ENCODE measurements around the gene SCLY. TPM values are rescaled to one million over a fixed set of nuclear protein-coding genes. Genes with fewer than 3 reads are reported as not detected.
A peak's percentile ranks its signal among the peaks of the same experiment; 100 is the strongest.

SCLY gene
- total RNA-seq, 6 experiments from 2014 or later: 24.4 to 54.2 (median 35.9) TPM

- H3K27me3 ChIP-seq: no peaks in the 10 kb centered on the region
- intact Hi-C loops (cut with DNase I): no loop called here
- H3K4me1 ChIP-seq: peaks cover 0 to 40% (median 16%) of the 10 kb centered on the region in 4 donors
- no peak overlapping the region for H3K4me3 ChIP-seq
- no peak for TF ChIP-seq POLR2A (IDR thresholded peaks at IDR 0.05)
- TF ChIP-seq, protein P1, sequence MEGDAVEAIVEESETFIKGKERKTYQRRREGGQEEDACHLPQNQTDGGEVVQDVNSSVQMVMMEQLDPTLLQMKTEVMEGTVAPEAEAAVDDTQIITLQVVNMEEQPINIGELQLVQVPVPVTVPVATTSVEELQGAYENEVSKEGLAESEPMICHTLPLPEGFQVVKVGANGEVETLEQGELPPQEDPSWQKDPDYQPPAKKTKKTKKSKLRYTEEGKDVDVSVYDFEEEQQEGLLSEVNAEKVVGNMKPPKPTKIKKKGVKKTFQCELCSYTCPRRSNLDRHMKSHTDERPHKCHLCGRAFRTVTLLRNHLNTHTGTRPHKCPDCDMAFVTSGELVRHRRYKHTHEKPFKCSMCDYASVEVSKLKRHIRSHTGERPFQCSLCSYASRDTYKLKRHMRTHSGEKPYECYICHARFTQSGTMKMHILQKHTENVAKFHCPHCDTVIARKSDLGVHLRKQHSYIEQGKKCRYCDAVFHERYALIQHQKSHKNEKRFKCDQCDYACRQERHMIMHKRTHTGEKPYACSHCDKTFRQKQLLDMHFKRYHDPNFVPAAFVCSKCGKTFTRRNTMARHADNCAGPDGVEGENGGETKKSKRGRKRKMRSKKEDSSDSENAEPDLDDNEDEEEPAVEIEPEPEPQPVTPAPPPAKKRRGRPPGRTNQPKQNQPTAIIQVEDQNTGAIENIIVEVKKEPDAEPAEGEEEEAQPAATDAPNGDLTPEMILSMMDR (IDR thresholded peaks at IDR 0.05): no peak
- H3K27ac ChIP-seq: no peak overlapping the region
- no peaks in the 10 kb centered on the region for H3K36me3 ChIP-seq
- DNase-seq (no peak), ATAC-seq (no peak)
- H3K9me3 ChIP-seq: no peaks in the 10 kb centered on the region
Observed at GRCh38 chr2:238075397-238075796, 14.6 kb downstream of the SCLY start.

DNA sequence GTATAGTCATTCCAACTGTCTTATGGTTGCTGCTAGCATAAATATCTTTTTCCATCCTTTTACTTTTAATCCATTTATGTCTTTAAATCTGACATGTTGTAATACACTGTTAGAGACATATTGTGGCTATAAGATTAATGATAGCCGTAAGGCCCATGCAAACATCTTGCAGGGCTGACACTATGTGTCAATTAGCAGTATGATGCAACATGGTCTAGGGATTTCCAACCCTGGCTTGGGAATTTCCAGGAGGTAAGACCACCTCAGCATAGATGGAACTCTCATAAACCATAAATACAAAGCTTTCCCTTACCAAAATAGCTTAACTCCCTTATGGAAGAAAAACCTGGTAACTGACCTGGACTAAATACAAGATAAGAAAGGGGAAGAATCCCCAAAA lies 16.5 kb downstream of the SCLY start:
- DNase-seq (no peak), ATAC-seq (peak in 1 of 4 donors; percentile 30)
- Histone ChIP-seq H3K27ac (peak overlapping the region in 2 of 3 donors; percentile 1 to 52), H3K9me3 (no peaks in the 10 kb centered on the region), H3K36me3 (peaks cover 0 to 7% (median 1%) of the 10 kb centered on the region in 4 donors), H3K4me3 (no peak overlapping the region), H3K4me1 (peaks cover 0 to 42% (median 17%) of the 10 kb centered on the region in 4 donors), H3K27me3 (no peaks in the 10 kb centered on the region)
- TF ChIP-seq, protein P1 (IDR thresholded peaks at IDR 0.05): no peak
- TF ChIP-seq POLR2A (IDR thresholded peaks at IDR 0.05): no peak
- 20% methylated on average over 1 of the region's 1 CpG for WGBS (ENCODE audit: insufficient coverage, low coverage, low lambda C conversion rate, missing lambda C conversion rate)
- intact Hi-C loops (cut with DNase I): no loop called here

DNA sequence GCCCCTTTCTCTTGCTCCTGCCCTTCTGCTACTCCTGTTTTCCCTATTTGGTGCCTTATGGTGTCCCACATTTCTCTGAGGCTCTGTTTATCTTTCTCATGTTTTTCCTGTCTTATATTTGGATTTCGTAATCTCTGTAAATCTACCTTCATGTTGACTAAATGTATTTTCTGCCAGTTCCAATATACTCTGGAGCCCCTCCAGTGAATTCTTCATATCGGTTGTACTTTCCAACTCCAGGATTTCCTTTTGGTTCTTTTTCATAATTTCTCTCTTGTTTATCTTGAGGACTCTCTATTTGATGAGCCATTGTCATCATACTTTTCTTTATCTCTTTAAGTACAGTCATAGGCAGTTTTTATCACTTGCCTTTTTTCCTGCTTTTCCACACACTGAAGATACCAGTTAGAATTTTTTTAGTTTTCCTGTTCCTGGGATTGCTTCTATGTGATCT lies 19.1 kb downstream of the SCLY start:
- peaks cover 0 to 28% (median 8%) of the 10 kb centered on the region in 4 donors for H3K36me3 ChIP-seq
- peak; percentile 68 to 84 (median 81) for ATAC-seq
- TF ChIP-seq, protein P1 (IDR thresholded peaks at IDR 0.05): no peak
- TF ChIP-seq POLR2A (IDR thresholded peaks at IDR 0.05): no peak
- H3K27me3 ChIP-seq: no peaks in the 10 kb centered on the region
- H3K9me3 ChIP-seq: no peaks in the 10 kb centered on the region
- no peak for DNase-seq
- H3K27ac ChIP-seq: peak overlapping the region; percentile 42 to 82 (median 75)
- intact Hi-C loops (cut with DNase I): no loop called here
- peaks cover 0 to 42% (median 17%) of the 10 kb centered on the region in 4 donors for H3K4me1 ChIP-seq
- whole genome bisulfite sequencing (ENCODE audit: insufficient coverage, low coverage, low lambda C conversion rate, missing lambda C conversion rate): 42% methylated on average over 2 of the region's 2 CpGs
- H3K4me3 ChIP-seq: no peak overlapping the region

DNA sequence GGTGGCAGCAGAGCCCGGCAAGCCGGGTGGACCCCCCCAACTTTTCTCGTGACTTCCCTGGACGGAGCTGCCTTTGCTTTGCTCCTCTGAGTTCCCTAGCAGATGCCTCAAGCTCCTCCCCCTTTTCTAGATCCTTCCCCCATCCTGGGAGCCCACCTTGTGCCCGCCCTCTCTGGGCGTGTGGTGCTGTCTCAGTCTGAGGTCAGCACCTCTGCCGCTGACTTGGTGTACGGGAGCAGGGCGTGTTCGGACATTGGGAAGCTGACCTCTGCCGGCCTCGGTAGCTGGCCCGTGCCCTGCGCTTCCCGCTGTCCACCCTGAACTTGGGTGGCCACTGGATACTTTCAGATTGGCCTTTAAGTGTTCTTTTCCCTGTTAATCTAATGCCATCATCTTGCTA lies 19.7 kb downstream of the SCLY start:
- DNase-seq: peak in 1 of 3 donors; percentile 86
- peak in 3 of 4 donors; percentile 26 to 80 (median 33) for ATAC-seq
- Histone ChIP-seq H3K36me3 (peaks cover 0 to 32% (median 9%) of the 10 kb centered on the region in 4 donors), H3K9me3 (no peaks in the 10 kb centered on the region), H3K4me3 (peak overlapping the region in 1 of 3 donors; percentile 8), H3K27ac (peak overlapping the region; percentile 22 to 79 (median 27)), H3K4me1 (peaks cover 0 to 42% (median 17%) of the 10 kb centered on the region in 4 donors), H3K27me3 (no peaks in the 10 kb centered on the region)
- TF ChIP-seq, protein P1 (IDR thresholded peaks at IDR 0.05): no peak
- TF ChIP-seq POLR2A (IDR thresholded peaks at IDR 0.05): no peak
- intact Hi-C loops (cut with DNase I): no loop called here
- WGBS (ENCODE audit: insufficient coverage, low coverage, low lambda C conversion rate, missing lambda C conversion rate): no CpG with 5 or more reads among the region's 15 CpGs
